Common myeloid progenitor, CD34-positive (primary cell): ENCODE data around the gene CNTN5.
"Not testable (repeated sequence)": the region's sequence is repeated elsewhere in the genome, so short reads cannot be mapped to it uniquely, and the experiment has no call there.

ENCODE experiments used
- CTCF ChIA-PET: fragments of 350-600 bp; sonication (Branson Sonifier 250); formaldehyde crosslinking; loops from one replicate; lab custom pipeline; 2021; ENCODE audit warnings: antibody characterized with exemption; lab: Charles Lee
- POLR2A ChIA-PET: fragments of 350-600 bp; sonication (Branson Sonifier 250); formaldehyde crosslinking; loops from one replicate; lab custom pipeline; 2021; ENCODE audit warnings: antibody characterized with exemption; lab: Charles Lee
- DNase-seq, 3 donors: peaks; one replicate each; pipeline versions ENCODE4 v3.0.0 to v3.0.0-alpha.2; 2013
- H3K27ac ChIP-seq, 2 experiments: 1 replicate in 1 of 2; 2 replicates in 1 of 2; pipeline ENCODE4 v1.7.0; 2013; ENCODE audit warnings: inconsistent platforms in 2 of 2, low read length in 2 of 2, mild to moderate bottlenecking in 2 of 2, low read depth in 1 of 2, moderate library complexity in 1 of 2; ENCODE audit not compliant: severe bottlenecking in 2 of 2, insufficient read depth in 1 of 2, poor library complexity in 1 of 2
- H3K27me3 ChIP-seq, 5 experiments: replicated peaks in 2 of 5; 1 replicate in 3 of 5; 2 replicates in 2 of 5; pipeline versions ENCODE4 v1.6.1 to v1.7.0; 2013; ENCODE audit warnings: low read length in 4 of 5, mild to moderate bottlenecking in 2 of 5, moderate library complexity in 2 of 5, inconsistent platforms in 1 of 5; ENCODE audit not compliant: insufficient read depth in 5 of 5, control insufficient read depth in 4 of 5
- H3K36me3 ChIP-seq, 4 experiments: 1 replicate in 2 of 4; 2 replicates in 2 of 4; pipeline versions ENCODE4 v1.6.1 to v1.7.0; 2013; ENCODE audit warnings: low read length in 3 of 4, control low read depth in 1 of 4, mild to moderate bottlenecking in 1 of 4; ENCODE audit not compliant: control insufficient read depth in 4 of 4, insufficient read depth in 4 of 4
- H3K4me1 ChIP-seq, 4 experiments: 1 replicate in 3 of 4; 2 replicates in 1 of 4; pipeline versions ENCODE4 v1.6.1 to v1.7.1; 2013; ENCODE audit warnings: low read length in 3 of 4, mild to moderate bottlenecking in 3 of 4, control low read depth in 1 of 4, inconsistent platforms in 1 of 4, moderate library complexity in 1 of 4; ENCODE audit not compliant: control insufficient read depth in 4 of 4, insufficient read depth in 4 of 4; ENCODE audit errors: control extremely low read depth in 1 of 4
- H3K4me3 ChIP-seq, 7 experiments: 1 replicate in 4 of 7; 2 replicates in 3 of 7; pipeline versions ENCODE4 v1.5.1 to v1.7.0; 2013; ENCODE audit warnings: mild to moderate bottlenecking in 7 of 7, low read length in 6 of 7, moderate library complexity in 6 of 7, inconsistent platforms in 2 of 7, low read depth in 2 of 7, control low read depth in 1 of 7; ENCODE audit not compliant: insufficient read depth in 4 of 7, control insufficient read depth in 1 of 7; ENCODE audit errors: extremely low read depth in 1 of 7
- H3K9me3 ChIP-seq, 5 experiments: 1 replicate in 4 of 5; 2 replicates in 1 of 5; pipeline versions ENCODE4 v1.6.1 to v1.7.1; 2013; ENCODE audit warnings: low read length in 4 of 5, mild to moderate bottlenecking in 2 of 5, inconsistent platforms in 1 of 5, low read depth in 1 of 5, moderate library complexity in 1 of 5; ENCODE audit not compliant: control insufficient read depth in 4 of 5, insufficient read depth in 2 of 5; ENCODE audit errors: control extremely low read depth in 1 of 5
- WGBS: methylation state at CpG from one replicate; pipeline ENCODE4 v1.1.5; 2013; ENCODE audit not compliant: insufficient coverage; 5-methylcytosine and 5-hydroxymethylcytosine counted together

Gene CNTN5

DNA sequence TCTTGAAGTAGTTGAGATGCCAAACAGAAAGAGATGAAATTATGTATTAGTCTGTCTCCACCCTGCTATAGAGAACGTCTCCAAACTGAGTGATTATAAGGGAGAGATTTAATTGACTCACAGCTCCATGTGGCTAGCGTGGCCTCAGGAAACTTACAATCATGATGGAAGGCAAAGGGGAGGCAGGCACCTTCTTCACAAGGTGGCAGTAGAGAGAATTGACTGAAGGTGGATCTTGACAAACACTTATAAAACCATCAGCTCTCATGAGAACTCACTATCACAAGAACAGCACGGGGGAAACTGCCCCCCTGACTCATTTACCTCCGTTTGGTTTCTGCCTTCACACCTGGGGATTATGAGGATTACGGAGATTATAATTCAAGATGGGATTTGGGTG lies 794.0 kb downstream of the CNTN5 start:
- ChIA-PET CTCF (no interaction called here), POLR2A (no interaction called here)
- H3K27me3 ChIP-seq: no peaks in the 10 kb centered on the region
- no peaks in the 10 kb centered on the region for H3K36me3 ChIP-seq
- H3K4me1 ChIP-seq: no peaks in the 10 kb centered on the region
- H3K4me3 ChIP-seq: no peak overlapping the region
- H3K9me3 ChIP-seq: no peaks in the 10 kb centered on the region
- no peak overlapping the region for H3K27ac ChIP-seq
- WGBS: 71% methylated on average over 1 of the region's 5 CpGs
- DNase-seq: no peak

DNA sequence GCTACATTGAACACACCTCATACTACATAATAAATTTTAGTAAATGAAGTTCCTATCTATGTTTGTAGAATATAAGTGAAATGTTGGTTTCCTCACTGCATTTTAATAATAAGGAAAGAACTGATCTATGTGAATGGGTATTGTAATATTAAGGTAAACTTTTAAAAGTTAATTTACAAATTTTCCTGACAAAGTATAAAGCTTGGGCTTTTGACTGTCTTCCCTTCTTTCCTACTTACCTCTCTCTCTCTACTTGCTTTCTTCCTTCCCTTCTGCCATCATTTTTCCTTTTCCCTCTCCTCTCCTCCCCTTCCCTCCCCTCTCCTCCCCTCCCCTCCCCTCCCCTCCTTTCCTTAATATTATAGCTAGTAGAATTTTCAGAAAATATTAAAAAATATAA lies 798.2 kb downstream of the CNTN5 start:
- no peaks in the 10 kb centered on the region for H3K9me3 ChIP-seq
- H3K27ac ChIP-seq: no peak overlapping the region
- ChIA-PET CTCF (no interaction called here), POLR2A (no interaction called here)
- no peaks in the 10 kb centered on the region for H3K4me1 ChIP-seq
- DNase-seq: no peak
- H3K27me3 ChIP-seq: no peaks in the 10 kb centered on the region
- H3K36me3 ChIP-seq: no peaks in the 10 kb centered on the region
- no peak overlapping the region for H3K4me3 ChIP-seq

DNA sequence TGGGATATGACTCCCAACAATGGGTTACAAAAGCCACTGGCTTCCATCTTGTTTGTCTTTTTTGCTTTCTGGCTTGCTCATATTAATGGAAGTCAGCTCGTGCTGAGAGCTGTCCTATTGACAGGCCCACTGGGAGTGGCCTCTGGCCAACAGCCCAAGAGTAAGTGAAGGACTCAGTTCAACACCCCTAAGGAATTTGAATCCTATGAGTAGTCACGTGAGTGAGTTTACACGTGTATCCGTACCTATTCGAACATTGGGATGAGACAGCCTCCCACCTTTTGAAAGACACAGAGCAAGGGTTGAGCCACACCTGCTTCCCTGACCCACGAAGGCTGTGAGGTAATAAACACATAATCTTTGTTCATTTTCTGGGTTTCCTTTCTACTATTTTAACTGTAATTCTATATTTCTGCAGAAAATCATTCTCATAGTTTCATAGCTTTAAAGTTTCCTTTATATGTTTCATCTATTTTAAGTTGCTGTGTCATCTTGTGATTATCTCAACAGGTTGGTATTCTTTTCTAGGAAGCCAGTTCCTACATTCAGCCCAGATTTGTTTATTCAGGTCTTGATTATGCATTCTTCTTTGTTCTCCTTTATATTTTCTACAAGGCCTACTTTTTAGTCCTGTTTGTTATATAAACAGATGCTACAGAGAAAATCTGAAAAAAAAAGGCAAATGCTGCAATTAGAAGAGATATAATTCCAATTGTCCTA lies 802.3 kb downstream of the CNTN5 start:
- CTCF ChIA-PET: no interaction called here
- no peak overlapping the region for H3K27ac ChIP-seq
- no peak overlapping the region for H3K4me3 ChIP-seq
- WGBS: 84% methylated on average over 5 of the region's 6 CpGs
- H3K4me1 ChIP-seq: no peaks in the 10 kb centered on the region
- no peaks in the 10 kb centered on the region for H3K27me3 ChIP-seq
- POLR2A ChIA-PET: no interaction called here
- DNase-seq: no peak
- H3K9me3 ChIP-seq: no peaks in the 10 kb centered on the region
- H3K36me3 ChIP-seq: no peaks in the 10 kb centered on the region

DNA sequence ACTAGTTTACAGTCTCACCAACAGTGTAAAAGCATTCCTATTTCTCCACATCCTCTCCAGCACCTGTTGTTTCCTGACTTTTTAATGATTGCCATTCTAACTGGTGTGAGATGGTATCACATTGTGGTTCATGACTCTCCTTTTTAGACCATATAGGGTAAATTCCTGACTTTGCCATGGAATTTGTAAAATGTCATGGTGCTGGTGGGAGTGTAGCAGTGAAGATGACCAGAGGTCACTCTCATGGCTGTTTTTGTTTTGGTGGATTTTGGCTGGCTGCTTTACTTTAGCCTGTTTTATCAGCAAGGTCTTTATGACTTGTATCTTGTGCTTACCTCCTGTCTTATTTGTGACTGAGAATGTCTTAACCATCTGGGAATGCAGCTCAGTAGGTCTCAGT lies 816.0 kb downstream of the CNTN5 start:
- H3K4me1 ChIP-seq, CTCF ChIA-PET, H3K27me3 ChIP-seq, H3K4me3 ChIP-seq, DNase-seq, H3K27ac ChIP-seq, H3K9me3 ChIP-seq, POLR2A ChIA-PET, H3K36me3 ChIP-seq: not testable (repeated sequence)

DNA sequence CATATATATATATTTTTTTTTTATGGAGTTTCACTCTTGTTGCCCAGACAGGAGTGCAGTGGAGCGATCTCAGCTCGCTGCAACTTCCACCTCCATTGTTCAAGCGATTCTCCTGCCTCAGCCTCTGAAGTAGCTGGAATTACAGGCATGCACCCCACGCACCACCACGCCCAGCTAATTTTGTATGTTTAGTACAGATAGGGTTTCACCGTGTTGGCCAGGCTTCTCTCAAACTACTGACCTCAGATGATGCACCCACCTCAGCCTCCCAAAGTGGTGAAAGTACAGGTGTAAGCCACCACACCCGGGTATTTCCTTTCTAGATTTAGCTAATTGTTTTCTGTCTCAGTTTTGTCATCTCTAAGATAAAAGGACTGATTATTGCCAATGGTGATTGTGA lies 821.1 kb downstream of the CNTN5 start:
- POLR2A ChIA-PET: no interaction called here
- CTCF ChIA-PET: no interaction called here
- no peak overlapping the region for H3K4me3 ChIP-seq
- WGBS: 93% methylated on average over 3 of the region's 7 CpGs
- no peaks in the 10 kb centered on the region for H3K9me3 ChIP-seq
- no peaks in the 10 kb centered on the region for H3K27me3 ChIP-seq
- no peak for DNase-seq
- no peaks in the 10 kb centered on the region for H3K36me3 ChIP-seq
- no peaks in the 10 kb centered on the region for H3K4me1 ChIP-seq
- H3K27ac ChIP-seq: no peak overlapping the region

DNA sequence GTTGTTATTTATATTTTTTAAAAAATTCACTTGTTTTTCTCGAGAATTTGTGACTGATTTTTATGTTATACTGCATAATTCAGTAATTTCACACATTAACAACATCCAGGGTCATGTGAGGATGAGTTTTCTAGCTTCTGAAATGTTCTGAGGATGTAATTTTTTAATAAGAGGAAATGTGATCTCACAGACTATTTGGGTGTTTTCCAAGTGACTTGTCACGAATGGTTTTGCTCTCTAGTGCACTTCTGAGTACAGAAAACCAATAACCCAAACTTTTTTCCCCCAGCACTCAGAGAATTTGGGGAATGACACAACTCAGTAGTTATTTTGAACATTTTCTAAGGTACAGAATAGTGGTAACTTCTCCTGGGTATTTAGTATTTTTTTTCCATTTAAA lies 845.2 kb downstream of the CNTN5 start:
- H3K9me3 ChIP-seq: no peaks in the 10 kb centered on the region
- no peaks in the 10 kb centered on the region for H3K36me3 ChIP-seq
- H3K27me3 ChIP-seq: no peaks in the 10 kb centered on the region
- H3K4me1 ChIP-seq: no peaks in the 10 kb centered on the region
- POLR2A ChIA-PET: no interaction called here
- no CpG with 5 or more reads among the region's 2 CpGs for WGBS
- no peak overlapping the region for H3K27ac ChIP-seq
- no peak overlapping the region for H3K4me3 ChIP-seq
- DNase-seq: peak in 2 of 3 donors; percentile 15 to 28
- CTCF ChIA-PET: interaction anchor here (1.2 kb wide), 1 partner anchor 13 kb away, joined by 4 read pairs; no protein-coding TSS in a partner anchor

DNA sequence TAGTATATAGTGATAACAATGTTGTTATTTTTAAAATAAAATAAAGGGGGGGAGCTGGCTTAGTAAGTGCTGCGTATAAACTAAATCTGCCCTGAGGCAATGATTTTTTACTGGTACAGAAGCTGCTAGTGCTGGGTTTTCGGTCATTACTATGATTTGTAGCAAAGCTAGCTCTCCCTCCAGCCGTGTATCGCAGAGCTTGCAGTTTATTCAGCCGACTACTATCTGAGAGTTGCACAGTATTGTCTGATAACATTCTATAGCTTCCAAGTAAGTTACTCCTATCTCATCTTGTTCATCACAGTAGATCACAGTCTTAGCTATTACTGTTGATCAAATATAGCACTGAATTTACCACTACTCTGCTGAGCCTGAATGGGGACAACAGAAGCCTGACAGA lies 860.9 kb downstream of the CNTN5 start:
- H3K27ac ChIP-seq: no peak overlapping the region
- CTCF ChIA-PET: no interaction called here
- no peak overlapping the region for H3K4me3 ChIP-seq
- H3K27me3 ChIP-seq: no peaks in the 10 kb centered on the region
- no peak for DNase-seq
- no peaks in the 10 kb centered on the region for H3K9me3 ChIP-seq
- no peaks in the 10 kb centered on the region for H3K36me3 ChIP-seq
- POLR2A ChIA-PET: no interaction called here
- no peaks in the 10 kb centered on the region for H3K4me1 ChIP-seq
- 96% methylated on average over 2 of the region's 5 CpGs for WGBS
